BJ (cell line): ENCODE results near the gene PCDHB11. TPM values are rescaled to one million over a fixed set of nuclear protein-coding genes. Genes with fewer than 3 reads are reported as not detected.
"Not testable (repeated sequence)": the region's sequence is repeated elsewhere in the genome, so short reads cannot be mapped to it uniquely, and the experiment has no call there.

ENCODE experiments used
- CTCF ChIA-PET: fragments of 350-600 bp; formaldehyde crosslinking; extraction: SDS; loops from one replicate; lab custom pipeline; 2021; ENCODE audit warnings: antibody characterized with exemption, inconsistent platforms; lab: Yijun Ruan, JAX
- POLR2A ChIA-PET: fragments of 300-600 bp; sonication (Branson Sonifier 250); formaldehyde crosslinking; extraction: SDS; loops from one replicate; lab custom pipeline; 2021; ENCODE audit warnings: antibody characterized with exemption; lab: Charles Lee
- DNase-seq: peaks from one replicate; pipeline ENCODE4 v3.0.0-alpha.2; 2011; ENCODE audit warnings: low read depth
- H3K27me3 ChIP-seq: 2 replicates; pipeline ENCODE4 v1.6.0; 2011; ENCODE audit warnings: low read length; ENCODE audit not compliant: control insufficient read depth, insufficient read depth
- H3K36me3 ChIP-seq: 2 replicates; pipeline ENCODE4 v1.5.1; 2011; ENCODE audit warnings: low read length; ENCODE audit not compliant: control insufficient read depth, insufficient read depth
- H3K4me3 ChIP-seq: 2 replicates; pipeline ENCODE4 v1.5.1; 2011; ENCODE audit warnings: low read depth, mild to moderate bottlenecking, control low read depth, low read length
- polyA plus RNA-seq: library from polyadenylated mRNA; depleted of rRNA; stranded (reverse); fragments of >200 nt; gene quantifications from 2 replicates; pipeline ENCODE4 v1.2.3, GENCODE V29; 2011
- TF ChIP-seq, protein P1 (sequence below): IDR thresholded peaks from 2 replicates; pipeline ENCODE4 v1.5.1; 2011; ENCODE audit warnings: low read depth, mild to moderate bottlenecking, control low read depth, inconsistent platforms, low read length, moderate library complexity; ENCODE audit not compliant: insufficient read depth

The PCDHB11 gene
- polyA plus RNA-seq, 1 experiment, result 0.22 TPM

DNA sequence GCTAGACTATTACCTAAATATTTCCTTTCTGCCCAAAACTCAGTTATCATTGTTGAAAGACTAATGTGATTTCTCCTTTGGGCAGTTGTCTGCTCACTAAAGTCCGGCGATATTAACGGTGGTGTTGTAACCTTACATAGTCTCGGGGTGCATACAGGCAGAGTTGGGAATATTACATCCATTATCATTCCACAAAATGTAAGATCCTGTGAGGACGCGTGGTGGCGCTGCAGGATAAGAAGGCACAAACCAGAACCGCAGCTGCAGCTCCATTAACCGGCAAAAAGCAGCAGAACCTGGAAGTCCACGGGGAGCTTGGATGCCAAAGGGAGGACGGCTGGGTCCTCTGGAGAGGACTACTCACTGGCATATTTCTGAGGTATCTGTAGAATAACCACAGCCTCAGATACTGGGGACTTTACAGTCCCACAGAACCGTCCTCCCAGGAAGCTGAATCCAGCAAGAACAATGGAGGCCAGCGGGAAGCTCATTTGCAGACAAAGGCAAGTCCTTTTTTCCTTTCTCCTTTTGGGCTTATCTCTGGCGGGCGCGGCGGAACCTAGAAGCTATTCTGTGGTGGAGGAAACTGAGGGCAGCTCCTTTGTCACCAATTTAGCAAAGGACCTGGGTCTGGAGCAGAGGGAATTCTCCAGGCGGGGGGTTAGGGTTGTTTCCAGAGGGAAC is 14.4 kb downstream of the PCDHB11 start, which contains the start of gene PCDHB13:
TSS of gene PCDHB13 (plus strand) at position 264 of the 684 bp plus-strand sequence. CDS start at position 469, 205 bp downstream.
- H3K4me3 ChIP-seq, POLR2A ChIA-PET: not testable (repeated sequence)
- CTCF ChIA-PET, result interaction anchor here (1.3 to 1.4 kb wide), 2 partner anchors 9 to 12 kb away, joined by 3 to 4 read pairs; partner anchors contain the start of gene PCDHB14

DNA sequence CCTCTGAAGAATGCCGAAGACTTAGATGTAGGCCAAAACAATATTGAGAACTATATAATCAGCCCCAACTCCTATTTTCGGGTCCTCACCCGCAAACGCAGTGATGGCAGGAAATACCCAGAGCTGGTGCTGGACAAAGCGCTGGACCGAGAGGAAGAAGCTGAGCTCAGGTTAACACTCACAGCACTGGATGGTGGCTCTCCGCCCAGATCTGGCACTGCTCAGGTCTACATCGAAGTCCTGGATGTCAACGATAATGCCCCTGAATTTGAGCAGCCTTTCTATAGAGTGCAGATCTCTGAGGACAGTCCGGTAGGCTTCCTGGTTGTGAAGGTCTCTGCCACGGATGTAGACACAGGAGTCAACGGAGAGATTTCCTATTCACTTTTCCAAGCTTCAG is 15.2 kb downstream of the PCDHB11 start:
- POLR2A ChIA-PET, CTCF ChIA-PET, H3K27me3 ChIP-seq, DNase-seq, H3K36me3 ChIP-seq, H3K4me3 ChIP-seq: not testable (repeated sequence)

More for the DNA sequence above, 14.4 kb downstream of the PCDHB11 start, which contains the start of gene PCDHB13:
- not testable (repeated sequence) for H3K27me3 ChIP-seq, DNase-seq, H3K36me3 ChIP-seq
- TF ChIP-seq, protein P1, sequence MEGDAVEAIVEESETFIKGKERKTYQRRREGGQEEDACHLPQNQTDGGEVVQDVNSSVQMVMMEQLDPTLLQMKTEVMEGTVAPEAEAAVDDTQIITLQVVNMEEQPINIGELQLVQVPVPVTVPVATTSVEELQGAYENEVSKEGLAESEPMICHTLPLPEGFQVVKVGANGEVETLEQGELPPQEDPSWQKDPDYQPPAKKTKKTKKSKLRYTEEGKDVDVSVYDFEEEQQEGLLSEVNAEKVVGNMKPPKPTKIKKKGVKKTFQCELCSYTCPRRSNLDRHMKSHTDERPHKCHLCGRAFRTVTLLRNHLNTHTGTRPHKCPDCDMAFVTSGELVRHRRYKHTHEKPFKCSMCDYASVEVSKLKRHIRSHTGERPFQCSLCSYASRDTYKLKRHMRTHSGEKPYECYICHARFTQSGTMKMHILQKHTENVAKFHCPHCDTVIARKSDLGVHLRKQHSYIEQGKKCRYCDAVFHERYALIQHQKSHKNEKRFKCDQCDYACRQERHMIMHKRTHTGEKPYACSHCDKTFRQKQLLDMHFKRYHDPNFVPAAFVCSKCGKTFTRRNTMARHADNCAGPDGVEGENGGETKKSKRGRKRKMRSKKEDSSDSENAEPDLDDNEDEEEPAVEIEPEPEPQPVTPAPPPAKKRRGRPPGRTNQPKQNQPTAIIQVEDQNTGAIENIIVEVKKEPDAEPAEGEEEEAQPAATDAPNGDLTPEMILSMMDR, result 0 out of 2 replicates have a peak, but pooled peaks have one; percentile 10

DNA sequence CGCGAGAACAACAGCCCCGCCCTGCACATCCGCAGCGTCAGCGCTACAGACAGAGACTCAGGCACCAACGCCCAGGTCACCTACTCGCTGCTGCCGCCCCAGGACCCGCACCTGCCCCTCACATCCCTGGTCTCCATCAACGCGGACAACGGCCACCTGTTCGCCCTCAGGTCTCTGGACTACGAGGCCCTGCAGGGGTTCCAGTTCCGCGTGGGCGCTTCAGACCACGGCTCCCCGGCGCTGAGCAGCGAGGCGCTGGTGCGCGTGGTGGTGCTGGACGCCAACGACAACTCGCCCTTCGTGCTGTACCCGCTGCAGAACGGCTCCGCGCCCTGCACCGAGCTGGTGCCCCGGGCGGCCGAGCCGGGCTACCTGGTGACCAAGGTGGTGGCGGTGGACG is 16.1 kb downstream of the PCDHB11 start:
- DNase-seq, H3K36me3 ChIP-seq, H3K4me3 ChIP-seq, H3K27me3 ChIP-seq, CTCF ChIA-PET, POLR2A ChIA-PET: not testable (repeated sequence)

DNA sequence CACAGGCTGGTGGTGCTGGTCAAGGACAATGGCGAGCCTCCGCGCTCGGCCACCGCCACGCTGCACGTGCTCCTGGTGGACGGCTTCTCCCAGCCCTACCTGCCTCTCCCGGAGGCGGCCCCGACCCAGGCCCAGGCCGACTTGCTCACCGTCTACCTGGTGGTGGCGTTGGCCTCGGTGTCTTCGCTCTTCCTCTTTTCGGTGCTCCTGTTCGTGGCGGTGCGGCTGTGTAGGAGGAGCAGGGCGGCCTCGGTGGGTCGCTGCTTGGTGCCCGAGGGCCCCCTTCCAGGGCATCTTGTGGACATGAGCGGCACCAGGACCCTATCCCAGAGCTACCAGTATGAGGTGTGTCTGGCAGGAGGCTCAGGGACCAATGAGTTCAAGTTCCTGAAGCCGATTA is 16.6 kb downstream of the PCDHB11 start:
- CTCF ChIA-PET, H3K4me3 ChIP-seq, POLR2A ChIA-PET: not testable (repeated sequence)

DNA sequence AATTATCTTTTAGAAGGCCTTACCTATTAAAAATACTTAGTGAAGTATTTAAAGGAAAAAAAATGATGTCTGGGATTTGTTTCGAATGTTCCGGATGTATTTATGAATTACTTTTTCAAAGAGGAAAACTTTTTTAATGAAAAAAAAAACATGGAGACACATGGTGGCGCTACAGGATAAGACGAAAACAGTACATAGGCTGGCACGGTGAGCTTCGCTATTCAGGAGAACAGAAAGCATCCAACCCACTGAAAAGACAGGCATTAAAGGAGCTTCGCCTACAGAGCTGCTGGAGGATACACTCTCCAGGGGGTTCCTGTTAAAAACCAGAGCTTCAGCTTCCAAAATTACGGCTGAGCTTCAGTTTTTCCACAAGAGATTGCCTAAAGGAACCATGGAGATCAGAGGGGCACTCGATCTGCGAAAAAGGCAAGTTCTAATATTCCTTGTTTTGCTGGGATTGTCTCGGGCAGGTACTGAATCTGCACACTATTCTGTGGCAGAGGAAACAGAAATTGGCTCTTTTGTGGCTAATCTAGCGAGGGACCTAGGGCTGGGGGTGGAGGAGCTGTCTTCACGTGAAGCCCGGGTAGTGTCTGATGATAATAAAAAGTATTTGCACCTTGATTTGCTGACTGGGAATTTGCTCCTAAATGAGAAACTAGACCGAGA is 23.8 kb downstream of the PCDHB11 start, which contains the start of gene PCDHB14:
TSS of gene PCDHB14 (plus strand) at position 232 of the 672 bp plus-strand sequence. CDS start at position 395, 163 bp downstream.
- Histone ChIP-seq H3K36me3 (no peaks in the 10 kb centered on the region), H3K4me3 (peak within 1 kb of the TSS; percentile 27), H3K27me3 (no peaks in the 10 kb centered on the region)
- TF ChIP-seq, protein P1, result 0 out of 2 replicates have a peak, but pooled peaks have one; percentile 21
- ChIA-PET POLR2A (no interaction called here), CTCF (interaction anchor here (0.6 to 2.5 kb wide), 12 partner anchors 10 to 355 kb away, joined by 3 to 15 read pairs (median 4); partner anchors contain the start of genes PCDHB12, PCDHB13, PCDHGA10 and PCDHGB7)
- DNase-seq, result no peak

More for the DNA sequence above, 16.6 kb downstream of the PCDHB11 start:
- H3K36me3 ChIP-seq, H3K27me3 ChIP-seq, DNase-seq: not testable (repeated sequence)

DNA sequence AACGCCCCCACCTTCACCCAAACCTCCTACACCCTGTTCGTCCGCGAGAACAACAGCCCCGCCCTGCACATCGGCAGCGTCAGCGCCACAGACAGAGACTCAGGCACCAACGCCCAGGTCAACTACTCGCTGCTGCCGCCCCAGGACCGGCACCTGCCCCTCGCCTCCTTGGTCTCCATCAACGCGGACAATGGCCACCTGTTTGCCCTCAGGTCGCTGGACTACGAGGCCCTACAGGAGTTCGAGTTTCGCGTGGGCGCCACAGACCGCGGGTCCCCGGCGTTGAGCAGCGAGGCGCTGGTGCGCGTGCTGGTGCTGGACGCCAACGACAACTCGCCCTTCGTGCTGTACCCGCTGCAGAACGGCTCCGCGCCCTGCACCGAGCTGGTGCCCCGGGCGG is 25.4 kb downstream of the PCDHB11 start:
- POLR2A ChIA-PET, H3K36me3 ChIP-seq, H3K27me3 ChIP-seq, H3K4me3 ChIP-seq, DNase-seq: not testable (repeated sequence)
- CTCF ChIA-PET, result interaction anchor here (0.7 to 2.2 kb wide), 2 partner anchors 9 to 1737 kb away, joined by 3 to 15 read pairs; no protein-coding TSS in a partner anchor

DNA sequence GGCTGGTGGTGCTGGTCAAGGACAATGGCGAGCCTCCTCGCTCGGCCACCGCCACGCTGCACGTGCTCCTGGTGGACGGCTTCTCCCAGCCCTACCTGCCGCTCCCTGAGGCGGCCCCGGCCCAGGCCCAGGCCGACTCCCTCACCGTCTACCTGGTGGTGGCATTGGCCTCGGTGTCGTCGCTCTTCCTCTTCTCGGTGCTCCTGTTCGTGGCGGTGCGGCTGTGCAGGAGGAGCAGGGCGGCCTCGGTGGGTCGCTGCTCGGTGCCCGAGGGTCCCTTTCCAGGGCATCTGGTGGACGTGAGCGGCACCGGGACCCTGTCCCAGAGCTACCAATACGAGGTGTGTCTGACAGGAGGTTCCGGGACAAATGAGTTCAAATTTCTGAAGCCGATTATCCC is 26.0 kb downstream of the PCDHB11 start:
- H3K36me3 ChIP-seq, H3K27me3 ChIP-seq, DNase-seq, CTCF ChIA-PET, H3K4me3 ChIP-seq, POLR2A ChIA-PET: not testable (repeated sequence)
